IMR-90 (cell line): ENCODE measurements around the gene RPS24. TPM values are rescaled to one million over a fixed set of nuclear protein-coding genes. Genes with fewer than 3 reads are reported as not detected.

Experiments
- ATAC-seq: fragments of 200-7000 bp; cut with Tn5 transposase; 2 replicates; pipeline ENCODE4 v1.9.1; 2020; ENCODE audit warnings: low read depth, mild to moderate bottlenecking, moderate library complexity
- BruUV-seq: library from RNA; stranded (reverse); fragments of 400-500 nt; replicated peaks from 2 replicates; lab custom pipeline; 2021; lab: Mats Ljungman, UMichigan
- CTCF ChIA-PET: fragments of 300-600 bp; formaldehyde crosslinking; extraction: SDS; loops from one replicate; lab custom pipeline; 2021; ENCODE audit warnings: antibody characterized with exemption; lab: Yijun Ruan, JAX
- POLR2A ChIA-PET: fragments of 300-600 bp; sonication (Branson Sonifier 250); formaldehyde crosslinking; loops from one replicate; lab custom pipeline; 2022; ENCODE audit warnings: antibody characterized with exemption; ENCODE audit not compliant: unreplicated experiment; lab: Charles Lee
- DNase-seq: peaks from one replicate; pipeline ENCODE4 v3.0.0; 2013
- H2AFZ ChIP-seq: replicated peaks from 2 replicates; pipeline ENCODE3; 2013; ENCODE audit warnings: low read length, mild to moderate bottlenecking; ENCODE audit not compliant: poor library complexity
- H2AK5ac ChIP-seq: 2 replicates; pipeline ENCODE4 v1.6.1; 2013; ENCODE audit warnings: low read depth, low read length, inconsistent platforms
- H2AK9ac ChIP-seq: replicated peaks from 2 replicates; pipeline ENCODE3; 2013; ENCODE audit warnings: mild to moderate bottlenecking, low read depth, low read length, moderate library complexity; ENCODE audit not compliant: poor library complexity
- H2BK120ac ChIP-seq: 2 replicates; pipeline ENCODE4 v1.6.1; 2013; ENCODE audit warnings: low read depth, low read length, inconsistent platforms
- H2BK15ac ChIP-seq: 3 replicates; pipeline ENCODE4 v1.6.1; 2013; ENCODE audit warnings: low read depth, low read length, inconsistent platforms
- H2BK20ac ChIP-seq: 2 replicates; pipeline ENCODE4 v1.6.1; 2013; ENCODE audit warnings: low read depth, mild to moderate bottlenecking, inconsistent platforms, low read length, moderate library complexity
- H2BK5ac ChIP-seq: 2 replicates; pipeline ENCODE4 v1.6.1; 2013; ENCODE audit warnings: mild to moderate bottlenecking, low read depth, low read length, inconsistent platforms; ENCODE audit not compliant: poor library complexity, severe bottlenecking
- H3K14ac ChIP-seq: replicated peaks from 2 replicates; pipeline ENCODE4 v1.6.1; 2013; ENCODE audit warnings: low read depth, low read length, inconsistent platforms
- H3K18ac ChIP-seq: 2 replicates; pipeline ENCODE4 v1.6.1; 2013; ENCODE audit warnings: low read depth, low read length, control low read depth
- H3K23ac ChIP-seq: 2 replicates; pipeline ENCODE4 v1.6.1; 2013; ENCODE audit warnings: low read depth, low read length, inconsistent platforms
- H3K27ac ChIP-seq: 2 replicates; pipeline ENCODE4 v1.5.1; 2013; ENCODE audit warnings: mild to moderate bottlenecking, control low read depth, low read length; ENCODE audit not compliant: insufficient read depth
- H3K27me3 ChIP-seq: 2 replicates; pipeline ENCODE4 v1.6.1; 2013; ENCODE audit warnings: low read length; ENCODE audit not compliant: control insufficient read depth, insufficient read depth
- H3K36me3 ChIP-seq: 2 replicates; pipeline ENCODE4 v1.6.1; 2013; ENCODE audit warnings: low read length, mixed read lengths; ENCODE audit not compliant: control insufficient read depth, insufficient read depth
- H3K4ac ChIP-seq: 2 replicates; pipeline ENCODE4 v1.6.1; 2013; ENCODE audit warnings: low read depth, low read length, inconsistent platforms
- H3K4me1 ChIP-seq: 2 replicates; pipeline ENCODE4 v1.6.1; 2013; ENCODE audit warnings: low read length, mixed read lengths; ENCODE audit not compliant: control insufficient read depth, insufficient read depth
- H3K4me2 ChIP-seq: 2 replicates; pipeline ENCODE4 v1.6.1; 2013; ENCODE audit warnings: low read depth, mild to moderate bottlenecking, control low read depth, low read length, moderate library complexity
- H3K4me3 ChIP-seq: 2 replicates; pipeline ENCODE4 v1.5.1; 2013; ENCODE audit warnings: low read depth, mild to moderate bottlenecking, control low read depth, low read length, moderate library complexity; ENCODE audit not compliant: insufficient read depth
- H3K56ac ChIP-seq: 2 replicates; pipeline ENCODE4 v1.6.1; 2013; ENCODE audit warnings: low read length, inconsistent platforms; ENCODE audit not compliant: insufficient read depth; ENCODE audit errors: extremely low read depth
- H3K79me1 ChIP-seq, 2 experiments: 2 replicates each; pipeline ENCODE4 v1.6.1; 2013; ENCODE audit warnings: low read length in 2 of 2, inconsistent platforms in 1 of 2, low read depth in 1 of 2
- H3K9ac ChIP-seq: 2 replicates; pipeline ENCODE4 v1.6.1; 2013; ENCODE audit warnings: low read depth, low read length, control low read depth
- H3K9me1 ChIP-seq: 2 replicates; pipeline ENCODE4 v1.6.1; 2013; ENCODE audit warnings: low read length, inconsistent platforms; ENCODE audit not compliant: insufficient read depth
- H3K9me3 ChIP-seq: 2 replicates; pipeline ENCODE4 v1.6.1; 2013; ENCODE audit warnings: low read length; ENCODE audit not compliant: control insufficient read depth, insufficient read depth
- H4K20me1 ChIP-seq: 2 replicates; pipeline ENCODE4 v1.6.1; 2013; ENCODE audit warnings: low read length, inconsistent platforms; ENCODE audit not compliant: insufficient read depth
- H4K5ac ChIP-seq: 2 replicates; pipeline ENCODE4 v1.6.1; 2013; ENCODE audit warnings: mild to moderate bottlenecking, low read depth, low read length, control low read depth
- H4K8ac ChIP-seq, 2 experiments: 2 replicates each; pipeline ENCODE4 v1.6.1; 2013; ENCODE audit warnings: low read depth in 2 of 2, low read length in 2 of 2, control low read depth in 1 of 2, inconsistent platforms in 1 of 2
- H4K91ac ChIP-seq: 2 replicates; pipeline ENCODE4 v1.6.1; 2013; ENCODE audit warnings: low read depth, low read length, inconsistent platforms; ENCODE audit not compliant: insufficient read depth
- BHLHE40 ChIP-seq: fragments of 150-350 bp; IDR thresholded peaks from 2 replicates; pipeline ENCODE4 v1.6.1; 2016; ENCODE audit warnings: mild to moderate bottlenecking, low read depth, low read length
- CEBPB ChIP-seq: IDR thresholded peaks from 2 replicates; pipeline ENCODE4 v1.6.1; 2012; ENCODE audit warnings: low read depth, low read length, improper control_type of control experiment
- CHD1 ChIP-seq: IDR thresholded peaks from 2 replicates; pipeline ENCODE4 v1.6.1; 2012; ENCODE audit warnings: low read depth, low read length, improper control_type of control experiment
- FOS ChIP-seq: fragments of 150-350 bp; IDR thresholded peaks from 2 replicates; pipeline ENCODE4 v1.6.1; 2016; ENCODE audit warnings: low read depth, low read length
- MAFK ChIP-seq: IDR thresholded peaks from 2 replicates; pipeline ENCODE4 v1.6.1; 2012; ENCODE audit warnings: low read depth, low read length, improper control_type of control experiment
- MAZ ChIP-seq: IDR thresholded peaks from 2 replicates; pipeline ENCODE4 v1.6.1; 2012; ENCODE audit warnings: low read depth, mild to moderate bottlenecking, low read length, improper control_type of control experiment, moderate library complexity, borderline replicate concordance
- MXI1 ChIP-seq: IDR thresholded peaks from 2 replicates; pipeline ENCODE4 v1.6.1; 2012; ENCODE audit warnings: low read depth, mild to moderate bottlenecking, low read length, moderate library complexity, borderline replicate concordance
- NFE2L2 ChIP-seq: fragments of 150-350 bp; IDR thresholded peaks from 2 replicates; pipeline ENCODE4 v1.6.1; 2016; ENCODE audit warnings: low read depth, mild to moderate bottlenecking, low read length
- POLR2A ChIP-seq: IDR thresholded peaks from 2 replicates; pipeline ENCODE4 v1.6.1; 2012; ENCODE audit warnings: mild to moderate bottlenecking, low read depth, low read length
- RAD21 ChIP-seq: IDR thresholded peaks from 2 replicates; pipeline ENCODE4 v1.6.1; 2012; ENCODE audit warnings: low read length, improper control_type of control experiment
- RCOR1 ChIP-seq: IDR thresholded peaks from 2 replicates; pipeline ENCODE4 v1.6.1; 2012; ENCODE audit warnings: mild to moderate bottlenecking, low read length, improper control_type of control experiment; ENCODE audit not compliant: insufficient replicate concordance
- RFX5 ChIP-seq: IDR thresholded peaks from 2 replicates; pipeline ENCODE4 v1.8.0; 2012; ENCODE audit warnings: low read depth, mild to moderate bottlenecking, low read length, moderate library complexity
- SMC3 ChIP-seq: fragments of 150-350 bp; IDR thresholded peaks from 2 replicates; pipeline ENCODE4 v1.6.1; 2016; ENCODE audit warnings: low read depth, mild to moderate bottlenecking, antibody characterized with exemption, low read length, moderate library complexity
- WGBS, 2 experiments: methylation state at CpG; one replicate each; pipeline versions ENCODE4 v1.1.5 to v1.1.7; 2013; ENCODE audit warnings: missing lambda C conversion rate in 2 of 2; ENCODE audit not compliant: insufficient read length in 1 of 2; ENCODE audit errors: extremely low coverage in 2 of 2; 5-methylcytosine and 5-hydroxymethylcytosine counted together
- dilution Hi-C: fragments of 300-500 bp; cut with HindIII; formaldehyde crosslinking; loops from one replicate; pipeline ENCODE4 v1.14.3; 2018; ENCODE audit warnings: low sequenced_read_pairs; ENCODE audit not compliant: unreplicated experiment
- in situ Hi-C: fragments of 300-500 bp; cut with MboI; formaldehyde crosslinking; loops from 3 replicates; pipeline ENCODE4 v1.14.3; 2019; ENCODE audit warnings: low sequenced_read_pairs, inconsistent platforms, mixed read lengths
- intact Hi-C: fragments of 100-400 bp; cut with micrococcal nuclease; formaldehyde crosslinking; loops from 2 replicates; pipeline ENCODE4 v1.10.0; 2022
- polyA plus RNA-seq, 3 experiments: library from polyadenylated mRNA; depleted of rRNA; stranded (reverse); fragments of >200 nt; gene quantifications; 2 replicates each; pipeline ENCODE4 v1.2.3, GENCODE V29; 2012; ENCODE audit warnings: low replicate concordance in 1 of 3
- total RNA-seq: library from RNA; depleted of rRNA; stranded (reverse); fragments of >200 nt; gene quantifications from 2 replicates; pipeline ENCODE4 v1.2.3, GENCODE V29; 2012
- TF ChIP-seq, protein P1 (sequence below): conservative IDR thresholded peaks from 2 replicates; pipeline ENCODE4 v1.5.1; 2012; ENCODE audit warnings: mild to moderate bottlenecking, low read depth, low read length, improper control_type of control experiment
- TF ChIP-seq, protein P2 (sequence below): fragments of 150-350 bp; IDR thresholded peaks from 2 replicates; pipeline ENCODE4 v1.6.1; 2016; ENCODE audit warnings: low read depth, mild to moderate bottlenecking, low read length, moderate library complexity, borderline replicate concordance
- TF ChIP-seq, protein P3 (sequence below): fragments of 150-350 bp; IDR thresholded peaks from 2 replicates; pipeline ENCODE4 v1.6.1; 2017; ENCODE audit warnings: mild to moderate bottlenecking, antibody characterized with exemption, low read length, low read depth

Gene RPS24
- total and polyA plus RNA-seq, 2 of the 4 experiments (the other 2 are of a cell fraction): 1,664 to 4,721 TPM

GRCh38 chr10:78071140-78071856 is 37.6 kb downstream of the RPS24 start:
- no peak for ATAC-seq

More at GRCh38 chr10:78071140-78071856, 37.6 kb downstream of the RPS24 start:
- no peak overlapping the region for H3K4me3 ChIP-seq
- no peak overlapping the region for H2AK9ac ChIP-seq
- H4K20me1 ChIP-seq: no peaks in the 10 kb centered on the region
- ChIA-PET CTCF (no interaction called here), POLR2A (no interaction called here)
- no peak overlapping the region for H3K9ac ChIP-seq
- H2AFZ ChIP-seq: no peak overlapping the region
- no peak overlapping the region for H3K14ac ChIP-seq
- no peak overlapping the region for H3K4ac ChIP-seq
- no peak overlapping the region for H2BK15ac ChIP-seq
- no peak overlapping the region for H4K5ac ChIP-seq
- DNase-seq: no peak
- dilution Hi-C loops: no loop called here
- peaks cover 3% of the 10 kb centered on the region; the same call in 1 of the 2 replicates for H3K9me3 ChIP-seq
- no peak overlapping the region for H3K18ac ChIP-seq
- intact Hi-C loops: no loop called here
- H3K36me3 ChIP-seq: no peaks in the 10 kb centered on the region
- no peak overlapping the region for H2BK120ac ChIP-seq
- TF ChIP-seq CEBPB (no peak), FOS (no peak), SMC3 (no peak), RFX5 (no peak), NFE2L2 (no peak), BHLHE40 (no peak), MAZ (no peak), POLR2A (no peak), CHD1 (no peak), MXI1 (no peak), RAD21 (no peak), MAFK (no peak), RCOR1 (no peak)
- TF ChIP-seq, protein P1, sequence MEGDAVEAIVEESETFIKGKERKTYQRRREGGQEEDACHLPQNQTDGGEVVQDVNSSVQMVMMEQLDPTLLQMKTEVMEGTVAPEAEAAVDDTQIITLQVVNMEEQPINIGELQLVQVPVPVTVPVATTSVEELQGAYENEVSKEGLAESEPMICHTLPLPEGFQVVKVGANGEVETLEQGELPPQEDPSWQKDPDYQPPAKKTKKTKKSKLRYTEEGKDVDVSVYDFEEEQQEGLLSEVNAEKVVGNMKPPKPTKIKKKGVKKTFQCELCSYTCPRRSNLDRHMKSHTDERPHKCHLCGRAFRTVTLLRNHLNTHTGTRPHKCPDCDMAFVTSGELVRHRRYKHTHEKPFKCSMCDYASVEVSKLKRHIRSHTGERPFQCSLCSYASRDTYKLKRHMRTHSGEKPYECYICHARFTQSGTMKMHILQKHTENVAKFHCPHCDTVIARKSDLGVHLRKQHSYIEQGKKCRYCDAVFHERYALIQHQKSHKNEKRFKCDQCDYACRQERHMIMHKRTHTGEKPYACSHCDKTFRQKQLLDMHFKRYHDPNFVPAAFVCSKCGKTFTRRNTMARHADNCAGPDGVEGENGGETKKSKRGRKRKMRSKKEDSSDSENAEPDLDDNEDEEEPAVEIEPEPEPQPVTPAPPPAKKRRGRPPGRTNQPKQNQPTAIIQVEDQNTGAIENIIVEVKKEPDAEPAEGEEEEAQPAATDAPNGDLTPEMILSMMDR: no peak
- TF ChIP-seq, protein P2, sequence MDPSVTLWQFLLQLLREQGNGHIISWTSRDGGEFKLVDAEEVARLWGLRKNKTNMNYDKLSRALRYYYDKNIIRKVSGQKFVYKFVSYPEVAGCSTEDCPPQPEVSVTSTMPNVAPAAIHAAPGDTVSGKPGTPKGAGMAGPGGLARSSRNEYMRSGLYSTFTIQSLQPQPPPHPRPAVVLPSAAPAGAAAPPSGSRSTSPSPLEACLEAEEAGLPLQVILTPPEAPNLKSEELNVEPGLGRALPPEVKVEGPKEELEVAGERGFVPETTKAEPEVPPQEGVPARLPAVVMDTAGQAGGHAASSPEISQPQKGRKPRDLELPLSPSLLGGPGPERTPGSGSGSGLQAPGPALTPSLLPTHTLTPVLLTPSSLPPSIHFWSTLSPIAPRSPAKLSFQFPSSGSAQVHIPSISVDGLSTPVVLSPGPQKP: no peak
- TF ChIP-seq, protein P3, sequence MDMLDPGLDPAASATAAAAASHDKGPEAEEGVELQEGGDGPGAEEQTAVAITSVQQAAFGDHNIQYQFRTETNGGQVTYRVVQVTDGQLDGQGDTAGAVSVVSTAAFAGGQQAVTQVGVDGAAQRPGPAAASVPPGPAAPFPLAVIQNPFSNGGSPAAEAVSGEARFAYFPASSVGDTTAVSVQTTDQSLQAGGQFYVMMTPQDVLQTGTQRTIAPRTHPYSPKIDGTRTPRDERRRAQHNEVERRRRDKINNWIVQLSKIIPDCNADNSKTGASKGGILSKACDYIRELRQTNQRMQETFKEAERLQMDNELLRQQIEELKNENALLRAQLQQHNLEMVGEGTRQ: no peak
- H2BK5ac ChIP-seq: no peak overlapping the region
- H3K27ac ChIP-seq: no peak overlapping the region
- no peak overlapping the region for H4K91ac ChIP-seq
- in situ Hi-C loops: no loop called here
- H3K4me1 ChIP-seq: no peaks in the 10 kb centered on the region
- H3K9me1 ChIP-seq: no peaks in the 10 kb centered on the region; the same call in 1 of the 2 replicates
- H3K56ac ChIP-seq: no peak overlapping the region
- H4K8ac ChIP-seq: no peak overlapping the region
- no peak overlapping the region for H2AK5ac ChIP-seq
- H3K27me3 ChIP-seq: peaks cover 16% of the 10 kb centered on the region
- 58% methylated on average over 3 of the region's 4 CpGs; no CpG with 5 or more reads in 1 of the 2 experiments for WGBS, 2 experiments
- H2BK20ac ChIP-seq: no peak overlapping the region
- H3K79me1 ChIP-seq: no peaks in the 10 kb centered on the region
- BruUV-seq: no TSS peak
- H3K4me2 ChIP-seq: no peak overlapping the region
- H3K23ac ChIP-seq: no peak overlapping the region
